SIG-M5 treated with dmso at 0.1 percent for 504 hours (cell line): ENCODE measurements around the gene ANKRD44.

Source experiments
- DNase-seq: peaks from one replicate; lab custom pipeline; 2025; ENCODE audit not compliant: unreplicated experiment; lab: John Stamatoyannopoulos, UW

The ANKRD44 gene

DNA sequence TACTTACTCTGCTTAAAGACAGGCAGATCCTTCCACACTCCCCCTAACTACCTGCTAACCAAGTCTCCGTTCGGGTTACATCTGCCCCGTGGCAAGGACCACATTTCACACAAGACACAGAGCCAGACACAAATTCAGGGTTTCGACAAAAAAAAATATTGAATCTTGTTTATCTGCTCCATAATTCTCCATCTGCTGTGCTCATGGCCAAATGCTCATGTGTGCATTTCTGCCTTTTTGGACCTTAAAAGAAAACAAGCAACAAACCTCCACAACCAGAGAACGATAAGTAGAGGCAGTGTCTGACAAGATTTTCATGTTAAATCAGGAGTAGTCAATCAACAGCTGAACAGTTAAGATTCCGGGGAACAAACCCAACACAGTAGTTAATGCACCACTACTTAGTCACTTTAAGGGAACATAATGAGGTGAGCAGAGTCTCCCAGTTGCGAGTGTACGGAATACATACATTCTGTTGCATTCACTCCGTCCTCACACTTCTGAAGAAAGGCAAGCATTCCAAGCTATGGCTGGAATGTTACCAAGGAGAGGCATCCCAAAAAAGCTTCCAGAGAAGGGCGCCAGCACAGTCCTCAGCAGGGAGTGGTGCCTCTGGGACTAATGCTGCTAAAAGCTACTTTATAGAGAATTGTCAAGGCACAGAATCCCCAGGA lies 121.0 kb downstream of the ANKRD44 start:
- no peak for DNase-seq

GRCh38 chr2:197185676-197186075 lies 124.9 kb downstream of the ANKRD44 start:
- no peak for DNase-seq

DNA sequence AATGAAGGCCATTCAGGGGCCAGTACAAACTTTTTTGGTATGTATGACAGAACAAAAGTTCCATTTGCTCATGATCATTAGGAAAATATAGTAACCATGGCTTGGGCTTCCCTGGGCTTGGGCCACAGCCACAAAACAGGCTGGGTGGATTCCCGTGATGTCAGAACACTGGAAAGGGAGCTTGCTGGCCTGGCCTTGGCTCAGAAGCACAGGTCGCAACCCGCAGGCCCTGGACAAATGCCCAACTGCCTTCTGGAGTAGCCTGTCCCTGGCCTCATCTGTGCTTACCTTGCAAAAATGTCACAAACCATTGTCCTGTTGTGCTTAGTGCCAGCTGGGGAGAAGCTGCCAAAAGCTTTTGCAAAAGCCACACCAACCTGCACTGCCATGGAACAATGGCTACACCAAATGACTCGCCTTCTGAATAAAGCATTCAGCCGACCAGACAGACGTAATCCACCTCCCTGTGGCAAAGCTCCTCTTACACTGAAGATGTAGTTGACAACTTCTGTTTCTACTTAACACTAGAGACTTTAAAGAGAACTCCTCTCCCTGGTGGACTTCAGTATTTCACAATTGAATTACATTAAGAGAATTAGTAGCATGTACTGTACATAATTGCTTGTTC lies 125.5 kb downstream of the ANKRD44 start:
- DNase-seq, result no peak

- DNase-seq, result no peak
Measured at GRCh38 chr2:197183355-197183754, 127.2 kb downstream of the ANKRD44 start.

DNA sequence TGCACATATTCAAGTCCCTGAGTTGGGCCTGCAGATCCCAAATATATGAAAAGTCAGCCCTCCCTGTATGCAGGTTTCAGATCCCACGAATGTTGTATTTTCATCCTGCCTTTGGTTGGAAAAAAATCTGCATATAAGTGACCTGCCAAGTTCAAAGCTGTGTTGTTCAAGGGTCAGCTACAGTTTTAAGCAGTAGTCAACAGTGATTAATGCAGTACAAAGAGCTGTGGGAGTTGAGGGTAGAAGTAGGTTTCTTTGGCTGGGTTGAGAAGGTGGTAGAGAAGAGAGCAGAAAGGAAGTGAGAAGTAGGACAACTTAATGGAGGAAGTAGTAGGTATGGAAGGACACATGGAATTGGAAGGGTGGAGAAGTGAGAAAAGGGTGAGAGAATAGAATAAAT lies 127.9 kb downstream of the ANKRD44 start:
- DNase-seq, result no peak

GRCh38 chr2:197181491-197181890 lies 129.1 kb downstream of the ANKRD44 start:
- DNase-seq, result no peak

- no peak for DNase-seq
Measured at GRCh38 chr2:197179744-197180498, 130.7 kb downstream of the ANKRD44 start.

DNA sequence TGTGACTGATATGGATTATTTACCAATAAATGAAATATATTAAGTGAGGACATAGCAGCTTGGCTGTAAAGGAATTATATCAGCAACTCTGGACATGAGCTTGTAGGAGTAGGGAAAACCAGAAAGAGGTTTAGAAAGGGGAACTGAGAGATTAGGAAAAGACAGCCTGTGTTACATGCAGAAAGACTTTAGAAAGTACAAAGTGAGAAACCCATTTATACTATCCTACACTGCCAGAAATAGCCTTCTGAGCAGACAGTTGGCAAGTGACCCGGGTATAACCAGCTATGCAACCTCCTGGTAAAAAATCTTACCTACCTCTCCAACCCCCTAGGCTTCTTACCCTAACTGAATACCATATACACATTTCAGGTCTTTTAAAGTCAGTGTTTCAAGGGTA lies 134.1 kb downstream of the ANKRD44 start:
- DNase-seq, result no peak

DNA sequence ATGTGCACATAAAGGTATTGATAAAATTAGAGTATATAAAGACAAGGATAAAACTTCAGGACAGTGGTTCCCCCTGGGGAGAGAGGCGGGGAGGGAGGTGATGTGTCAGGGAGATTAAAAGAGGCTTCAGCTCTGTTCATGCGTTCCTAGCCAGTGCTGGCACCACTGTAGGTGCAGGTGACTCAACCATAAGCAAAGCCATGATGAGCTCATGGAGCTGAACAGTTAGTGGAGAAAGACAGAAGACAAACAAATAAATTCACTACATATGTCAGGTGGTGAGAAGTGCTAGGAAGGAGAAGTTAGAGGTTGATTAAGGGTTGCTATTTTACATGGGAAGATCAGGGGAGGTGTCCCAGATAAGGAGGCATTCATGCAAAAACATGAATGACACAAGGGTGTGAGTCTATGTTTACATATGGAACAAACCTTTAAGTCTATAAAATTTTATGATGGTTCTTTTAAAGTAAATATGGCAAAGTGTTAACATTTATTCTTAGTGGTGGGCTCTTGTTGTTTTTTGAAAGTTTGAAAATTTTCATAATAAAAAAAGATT lies 136.0 kb downstream of the ANKRD44 start:
- DNase-seq, result no peak

DNA sequence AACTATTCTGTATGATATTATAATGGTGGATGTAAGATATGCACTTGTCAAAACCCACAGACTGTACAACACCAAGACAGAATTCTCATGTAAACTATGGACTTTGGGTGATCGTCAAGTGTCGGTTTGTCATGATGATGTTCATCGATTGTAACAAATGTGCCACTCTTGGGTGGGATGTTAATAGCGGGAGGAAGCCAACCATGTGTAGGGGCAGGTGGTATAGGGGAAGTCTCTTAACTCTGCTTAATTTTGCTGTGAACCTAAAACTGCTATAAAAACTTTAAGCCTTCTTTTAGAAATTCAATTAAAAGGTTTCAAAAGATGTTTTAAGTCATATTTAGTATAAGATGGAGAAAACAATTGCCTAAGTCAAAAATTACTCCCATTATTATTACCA lies 139.0 kb downstream of the ANKRD44 start:
- DNase-seq, result no peak

GRCh38 chr2:197170208-197170607 lies 140.4 kb downstream of the ANKRD44 start:
- DNase-seq, result no peak

DNA sequence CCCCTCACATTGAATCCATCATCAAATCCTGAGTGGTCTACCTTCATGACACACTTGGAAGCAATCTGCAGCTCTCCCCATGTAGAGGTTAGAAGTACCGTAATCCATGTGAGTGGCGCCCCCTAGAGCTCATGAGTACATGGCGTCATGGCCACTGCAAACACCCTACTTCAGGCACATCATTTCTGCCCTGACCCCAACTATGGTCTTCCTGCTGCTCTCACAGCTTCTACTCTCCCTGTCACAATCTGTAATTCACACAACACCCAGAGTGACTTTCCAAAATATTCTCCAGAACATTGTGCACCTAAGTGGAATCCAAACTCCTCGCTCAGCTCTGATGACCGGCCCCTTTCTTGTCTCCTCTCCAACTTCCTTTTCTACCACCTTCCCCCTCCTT lies 141.9 kb downstream of the ANKRD44 start:
- peak; percentile 80 for DNase-seq

- DNase-seq, result no peak
Measured at GRCh38 chr2:197167608-197168314, 142.8 kb downstream of the ANKRD44 start.

GRCh38 chr2:197165020-197165419 lies 145.6 kb downstream of the ANKRD44 start:
- no peak for DNase-seq

GRCh38 chr2:197164141-197164754 lies 146.3 kb downstream of the ANKRD44 start:
- no peak for DNase-seq

GRCh38 chr2:197163712-197164140 lies 146.9 kb downstream of the ANKRD44 start:
- no peak for DNase-seq

GRCh38 chr2:197161774-197162173 lies 148.8 kb downstream of the ANKRD44 start:
- DNase-seq, result no peak

DNA sequence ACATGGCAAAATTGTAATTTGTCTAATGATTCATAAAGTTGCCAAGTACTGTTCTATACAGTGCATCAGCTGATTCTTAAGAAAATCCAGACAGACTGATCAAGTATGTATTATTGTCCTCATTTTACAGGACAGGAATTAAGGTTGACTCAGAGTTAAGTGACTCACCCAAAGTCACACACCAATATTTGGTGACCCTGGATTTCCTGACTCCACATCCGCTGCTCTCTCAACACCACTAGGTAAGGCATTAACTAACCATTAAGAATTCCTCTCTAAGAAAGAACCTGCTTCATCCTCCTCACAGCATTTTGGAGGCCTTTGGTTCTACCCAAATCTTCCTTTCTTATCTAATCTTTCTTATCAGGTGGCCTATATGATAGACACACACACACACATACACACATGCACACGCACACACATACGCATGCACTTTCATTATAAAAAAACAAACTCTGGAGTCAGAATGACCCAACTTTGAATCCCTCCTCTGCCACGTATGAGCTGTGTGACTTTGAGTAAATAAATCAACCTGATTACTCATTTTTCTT lies 150.8 kb downstream of the ANKRD44 start:
- no peak for DNase-seq

- no peak for DNase-seq
Measured at GRCh38 chr2:197158591-197159550, 151.7 kb downstream of the ANKRD44 start.
